ENCODE data around the gene EMP3.

DNA sequence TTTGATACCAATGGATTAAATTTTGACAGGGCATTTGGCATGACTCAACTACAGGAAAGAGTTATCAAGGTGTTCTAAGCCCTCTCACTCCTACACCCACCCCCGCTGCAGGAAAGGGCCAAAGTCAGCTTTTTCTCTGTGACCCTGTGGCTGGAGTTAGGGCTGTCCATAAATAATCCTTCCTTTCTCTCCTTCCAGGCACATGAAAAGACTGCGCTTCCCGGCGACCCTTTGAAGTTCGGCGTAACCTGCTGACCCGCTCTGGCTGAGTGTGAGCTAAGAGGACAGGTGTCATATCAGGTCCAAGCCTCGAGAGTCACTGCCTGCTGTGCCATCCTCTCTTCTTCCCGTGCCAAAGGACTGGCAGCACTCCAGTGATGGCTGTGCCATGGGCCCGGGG is 29.9 kb upstream of the EMP3 start:
- TF ChIP-seq, protein P1, sequence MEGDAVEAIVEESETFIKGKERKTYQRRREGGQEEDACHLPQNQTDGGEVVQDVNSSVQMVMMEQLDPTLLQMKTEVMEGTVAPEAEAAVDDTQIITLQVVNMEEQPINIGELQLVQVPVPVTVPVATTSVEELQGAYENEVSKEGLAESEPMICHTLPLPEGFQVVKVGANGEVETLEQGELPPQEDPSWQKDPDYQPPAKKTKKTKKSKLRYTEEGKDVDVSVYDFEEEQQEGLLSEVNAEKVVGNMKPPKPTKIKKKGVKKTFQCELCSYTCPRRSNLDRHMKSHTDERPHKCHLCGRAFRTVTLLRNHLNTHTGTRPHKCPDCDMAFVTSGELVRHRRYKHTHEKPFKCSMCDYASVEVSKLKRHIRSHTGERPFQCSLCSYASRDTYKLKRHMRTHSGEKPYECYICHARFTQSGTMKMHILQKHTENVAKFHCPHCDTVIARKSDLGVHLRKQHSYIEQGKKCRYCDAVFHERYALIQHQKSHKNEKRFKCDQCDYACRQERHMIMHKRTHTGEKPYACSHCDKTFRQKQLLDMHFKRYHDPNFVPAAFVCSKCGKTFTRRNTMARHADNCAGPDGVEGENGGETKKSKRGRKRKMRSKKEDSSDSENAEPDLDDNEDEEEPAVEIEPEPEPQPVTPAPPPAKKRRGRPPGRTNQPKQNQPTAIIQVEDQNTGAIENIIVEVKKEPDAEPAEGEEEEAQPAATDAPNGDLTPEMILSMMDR (IDR thresholded peaks at IDR 0.05; ENCODE audit: borderline replicate concordance, extremely low read depth, low read length, poor library complexity, severe bottlenecking), result no peak
- TF ChIP-seq EZH2 (IDR thresholded peaks at IDR 0.05; ENCODE audit: borderline replicate concordance, low read depth, low read length, severe bottlenecking), result no peak
